Upper lobe of left lung (tissue), 6 donors: ENCODE results near the gene TRAPPC4. TPM values are rescaled to one million over a fixed set of nuclear protein-coding genes. Genes with fewer than 3 reads are reported as not detected.

Experiments
- ATAC-seq, 2 donors: fragments of 200-7000 bp; cut with Tn5 transposase; one replicate each; pipeline ENCODE4 v1.9.1; 2022; ENCODE audit warnings: mild to moderate bottlenecking in 2 of 2, moderate library complexity in 2 of 2; ENCODE audit not compliant: low FRiP score in 2 of 2
- DNase-seq, 2 donors: peaks; one replicate each; pipeline ENCODE4 v3.0.0-alpha.2; 2019 to 2020
- H3K27ac ChIP-seq, 4 donors: fragments of 200-600 bp; sonication (generic); one replicate each; pipeline ENCODE4 v1.5.1; 2016 to 2019
- H3K27me3 ChIP-seq, 4 donors: fragments of 200-600 bp; sonication (generic); one replicate each; pipeline ENCODE4 v1.5.1; 2017 to 2019
- H3K36me3 ChIP-seq, 4 donors: fragments of 200-600 bp; sonication (generic); one replicate each; pipeline ENCODE4 v1.5.1; 2016 to 2019
- H3K4me1 ChIP-seq, 4 donors: fragments of 200-600 bp; sonication (generic); one replicate each; pipeline ENCODE4 v1.5.1; 2018 to 2019
- H3K4me3 ChIP-seq, 4 donors: fragments of 200-600 bp; sonication (generic); one replicate each; pipeline ENCODE4 v1.5.1; 2017 to 2019; ENCODE audit warnings: mild to moderate bottlenecking in 2 of 4, moderate library complexity in 1 of 4
- H3K9me3 ChIP-seq, 4 donors: fragments of 200-600 bp; sonication (generic); one replicate each; pipeline ENCODE4 v1.5.1; 2018 to 2019
- EP300 ChIP-seq, 4 donors: sonication (generic); formaldehyde crosslinking; IDR thresholded peaks; one replicate each; pipeline ENCODE4 v1.5.1; 2017; ENCODE audit warnings: antibody characterized with exemption in 4 of 4, control low read depth in 2 of 4
- POLR2A ChIP-seq, 4 donors: fragments of 450-650 bp; IDR thresholded peaks; one replicate each; pipeline ENCODE4 v1.5.1; 2016 to 2017; ENCODE audit warnings: antibody characterized with exemption in 4 of 4, mild to moderate bottlenecking in 2 of 4
- POLR2AphosphoS5 ChIP-seq, 2 donors: sonication (generic); formaldehyde crosslinking; IDR thresholded peaks; one replicate each; pipeline ENCODE4 v1.5.1; 2017; ENCODE audit warnings: antibody characterized with exemption in 2 of 2
- WGBS, 2 donors: methylation state at CpG; one replicate each; pipeline ENCODE4 v1.1.5; 2017 to 2018; 5-methylcytosine and 5-hydroxymethylcytosine counted together
- total RNA-seq, 6 donors: library from RNA; depleted of rRNA in 4 of 6; stranded (reverse); fragments of >200 nt in 4 of 6; gene quantifications; one replicate each; pipeline versions ENCODE4 v1.1.0 to v1.2.1, GENCODE V29; 2016 to 2021
- TF ChIP-seq, protein P1 (sequence below), 6 experiments: fragments of 450-650 bp in 4 of 6; fragments of 200-600 bp in 2 of 6; sonication (generic) in 2 of 6; IDR thresholded peaks; one replicate each; pipeline ENCODE4 v1.5.1; 2016 to 2019; ENCODE audit warnings: antibody characterized with exemption in 6 of 6
- donor health status: DM: no; HTN: no; CAD: no; lungs with moderate emphysema.
- donor health status: DM: no; HTN: yes; CAD: no; lungs with severe emphysema.

The TRAPPC4 gene
- total RNA-seq, 6 donors from 2014 or later, result 44.2 to 77.5 (median 63.6) TPM

DNA sequence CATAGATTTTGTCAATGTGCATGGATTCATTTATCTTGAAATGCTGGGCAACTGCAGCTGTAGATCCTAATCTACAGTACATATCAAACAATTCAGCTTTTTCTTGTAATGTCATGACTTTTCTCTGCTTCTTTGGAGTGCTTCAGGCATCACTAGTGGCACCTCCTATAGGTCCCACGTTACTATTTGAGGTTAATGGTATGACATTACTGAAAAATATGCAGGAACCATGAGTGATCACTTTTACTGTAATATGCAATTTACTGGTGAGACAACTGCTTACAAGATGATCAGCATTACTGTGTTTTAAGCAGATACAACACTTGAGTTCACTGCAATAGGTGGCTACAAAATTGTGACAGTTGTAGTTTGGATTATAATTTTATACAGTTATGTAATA, 17.7 kb upstream of the TRAPPC4 start:
- WGBS, 2 donors, result 59 to 71% methylated on average over 1 of the region's 1 CpG
- peaks cover 19 to 30% (median 22%) of the 10 kb centered on the region in 4 donors for H3K4me1 ChIP-seq
- H3K27me3 ChIP-seq, result no peaks in the 10 kb centered on the region
- H3K9me3 ChIP-seq, result no peaks in the 10 kb centered on the region
- H3K4me3 ChIP-seq, result no peak overlapping the region
- no peak overlapping the region for H3K27ac ChIP-seq
- no peak for ATAC-seq
- DNase-seq, result no peak
- TF ChIP-seq POLR2A (IDR thresholded peaks at IDR 0.05) (no peak), POLR2AphosphoS5 (IDR thresholded peaks at IDR 0.05) (no peak), EP300 (IDR thresholded peaks at IDR 0.05) (no peak)
- TF ChIP-seq, protein P1, sequence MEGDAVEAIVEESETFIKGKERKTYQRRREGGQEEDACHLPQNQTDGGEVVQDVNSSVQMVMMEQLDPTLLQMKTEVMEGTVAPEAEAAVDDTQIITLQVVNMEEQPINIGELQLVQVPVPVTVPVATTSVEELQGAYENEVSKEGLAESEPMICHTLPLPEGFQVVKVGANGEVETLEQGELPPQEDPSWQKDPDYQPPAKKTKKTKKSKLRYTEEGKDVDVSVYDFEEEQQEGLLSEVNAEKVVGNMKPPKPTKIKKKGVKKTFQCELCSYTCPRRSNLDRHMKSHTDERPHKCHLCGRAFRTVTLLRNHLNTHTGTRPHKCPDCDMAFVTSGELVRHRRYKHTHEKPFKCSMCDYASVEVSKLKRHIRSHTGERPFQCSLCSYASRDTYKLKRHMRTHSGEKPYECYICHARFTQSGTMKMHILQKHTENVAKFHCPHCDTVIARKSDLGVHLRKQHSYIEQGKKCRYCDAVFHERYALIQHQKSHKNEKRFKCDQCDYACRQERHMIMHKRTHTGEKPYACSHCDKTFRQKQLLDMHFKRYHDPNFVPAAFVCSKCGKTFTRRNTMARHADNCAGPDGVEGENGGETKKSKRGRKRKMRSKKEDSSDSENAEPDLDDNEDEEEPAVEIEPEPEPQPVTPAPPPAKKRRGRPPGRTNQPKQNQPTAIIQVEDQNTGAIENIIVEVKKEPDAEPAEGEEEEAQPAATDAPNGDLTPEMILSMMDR (IDR thresholded peaks at IDR 0.05), result no peak
- peaks cover 0 to 63% (median 37%) of the 10 kb centered on the region in 4 donors for H3K36me3 ChIP-seq

DNA sequence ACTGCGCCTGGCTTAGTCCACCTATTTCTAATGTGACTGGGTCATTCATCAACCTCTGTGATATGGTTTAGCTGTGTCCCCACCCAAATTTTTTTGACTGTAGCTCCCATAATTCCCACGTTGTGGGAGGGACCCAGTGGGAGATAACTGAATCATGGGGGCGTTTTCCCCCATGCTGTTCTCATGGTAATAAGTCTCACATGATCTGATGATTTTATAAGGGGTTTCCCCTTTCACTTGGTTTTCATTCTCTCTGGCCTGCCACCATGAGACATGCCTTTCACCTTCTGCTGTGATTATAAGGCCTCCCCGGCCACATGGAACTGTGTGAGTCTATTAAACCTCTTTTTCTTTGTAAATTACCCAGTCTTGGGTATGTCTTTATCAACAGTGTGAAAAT, 11.9 kb upstream of the TRAPPC4 start:
- no peak overlapping the region for H3K4me3 ChIP-seq
- no peak overlapping the region for H3K27ac ChIP-seq
- WGBS, 2 donors, result 89 to 92% methylated on average over 4 of the region's 4 CpGs
- no peaks in the 10 kb centered on the region for H3K27me3 ChIP-seq
- no peaks in the 10 kb centered on the region for H3K4me1 ChIP-seq
- H3K36me3 ChIP-seq, result peaks cover 6 to 97% (median 56%) of the 10 kb centered on the region in 4 donors
- TF ChIP-seq, protein P1 (IDR thresholded peaks at IDR 0.05), result no peak
- TF ChIP-seq POLR2AphosphoS5 (IDR thresholded peaks at IDR 0.05), result no peak
- no peak for TF ChIP-seq POLR2A (IDR thresholded peaks at IDR 0.05)
- no peak for TF ChIP-seq EP300 (IDR thresholded peaks at IDR 0.05)
- H3K9me3 ChIP-seq, result no peaks in the 10 kb centered on the region
- DNase-seq, result no peak
- ATAC-seq, result no peak

DNA sequence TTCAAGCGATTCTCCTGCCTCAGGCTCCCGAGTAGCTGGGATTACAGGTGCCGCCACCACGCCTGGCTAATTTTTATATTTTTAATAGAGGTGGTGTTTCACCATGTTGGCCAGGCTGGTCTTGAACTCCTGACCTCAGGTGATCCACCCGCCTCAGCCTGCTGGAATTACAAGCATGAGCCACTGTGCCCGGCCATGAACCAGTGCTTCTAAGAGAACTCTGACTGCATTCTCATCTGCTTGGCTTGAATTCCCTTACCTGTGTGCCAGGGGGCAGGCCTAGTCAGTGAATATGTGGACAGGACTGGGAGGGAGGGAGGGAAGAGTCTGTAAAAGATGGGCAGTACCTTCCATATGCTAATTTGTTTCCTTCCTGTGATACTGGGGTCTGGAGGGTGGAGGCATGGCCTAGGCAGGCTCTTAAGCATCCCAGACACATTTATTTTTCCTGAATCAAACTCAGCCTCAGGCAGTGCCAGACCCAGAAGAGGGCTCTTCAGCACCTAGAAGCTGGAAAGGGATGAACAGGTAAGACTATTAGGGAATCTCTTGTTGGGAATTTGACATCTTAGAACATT, 7.0 kb upstream of the TRAPPC4 start:
- Histone ChIP-seq H3K4me3 (no peak overlapping the region), H3K36me3 (peaks cover 27 to 97% (median 67%) of the 10 kb centered on the region in 4 donors), H3K27me3 (no peaks in the 10 kb centered on the region), H3K27ac (no peak overlapping the region), H3K4me1 (peaks cover 4 to 10% (median 9%) of the 10 kb centered on the region in 4 donors), H3K9me3 (no peaks in the 10 kb centered on the region)
- ATAC-seq, result no peak
- TF ChIP-seq, protein P1 (IDR thresholded peaks at IDR 0.05), result no peak
- no peak for TF ChIP-seq EP300 (IDR thresholded peaks at IDR 0.05)
- no peak for TF ChIP-seq POLR2AphosphoS5 (IDR thresholded peaks at IDR 0.05)
- TF ChIP-seq POLR2A (IDR thresholded peaks at IDR 0.05), result no peak
- WGBS, 2 donors, result 94 to 95% methylated on average over 6 of the region's 6 CpGs
- no peak for DNase-seq

DNA sequence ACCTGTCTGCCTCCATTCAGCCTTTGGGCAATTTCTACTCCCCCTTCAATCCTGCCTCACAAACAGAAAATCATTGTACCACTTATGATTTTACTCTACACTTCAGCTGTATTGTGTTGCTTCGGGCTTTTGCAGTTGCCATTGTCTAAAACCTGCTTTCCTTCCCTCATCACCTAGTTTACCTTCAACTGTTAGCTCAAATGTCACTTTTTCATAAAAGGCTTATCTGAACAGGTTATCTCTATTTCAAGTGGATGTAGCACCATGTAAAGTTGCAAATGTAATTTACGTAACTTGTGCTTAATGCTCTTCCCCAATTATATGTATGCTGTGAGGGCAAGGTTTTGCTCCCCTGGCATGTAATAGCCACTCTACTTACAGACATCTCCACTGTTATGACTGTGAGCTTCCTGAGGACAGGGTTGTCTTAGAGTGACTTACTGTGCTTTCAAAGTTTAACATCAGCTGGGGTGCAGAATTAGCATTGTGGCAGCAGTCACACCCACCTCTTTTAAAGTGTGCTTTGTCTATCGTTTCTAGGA, 5.9 kb upstream of the TRAPPC4 start:
- Histone ChIP-seq H3K4me1 (peaks cover 14 to 19% (median 18%) of the 10 kb centered on the region in 4 donors), H3K36me3 (peaks cover 24 to 92% (median 56%) of the 10 kb centered on the region in 4 donors), H3K27me3 (no peaks in the 10 kb centered on the region), H3K27ac (no peak overlapping the region), H3K4me3 (no peak overlapping the region), H3K9me3 (no peaks in the 10 kb centered on the region)
- DNase-seq (no peak), ATAC-seq (no peak)
- TF ChIP-seq, protein P1 (IDR thresholded peaks at IDR 0.05), result no peak
- TF ChIP-seq POLR2A (IDR thresholded peaks at IDR 0.05) (no peak), POLR2AphosphoS5 (IDR thresholded peaks at IDR 0.05) (no peak), EP300 (IDR thresholded peaks at IDR 0.05) (no peak)
- WGBS, 2 donors, result 83 to 88% methylated on average over 3 of the region's 3 CpGs
